Measurements from ENCODE around the gene GALNT17. TPM values are rescaled to one million over a fixed set of nuclear protein-coding genes. Genes with fewer than 3 reads are reported as not detected.

GALNT17 gene
- total and polyA plus RNA-seq, 12 donors: 15.1 to 87.0 (median 55.4) TPM

GRCh38 chr7:71541707-71542353, 409.9 kb downstream of the GALNT17 start:
- Histone ChIP-seq H3K27me3 (no peaks in the 10 kb centered on the region), H3K36me3 (no peaks in the 10 kb centered on the region), H3K27ac (no peak overlapping the region), H3K4me3 (no peak overlapping the region), H3K4me1 (no peaks in the 10 kb centered on the region), H3K9me3 (no peaks in the 10 kb centered on the region)
- TF ChIP-seq CTCF (IDR thresholded peaks at IDR 0.05): no peak
- DNase-seq: no peak
- intact Hi-C loops (cut with DNase I): no loop called here
- ATAC-seq: no peak
- WGBS, 2 donors: 87 to 88% methylated on average over 11 of the region's 11 CpGs

- Histone ChIP-seq H3K9me3 (no peaks in the 10 kb centered on the region), H3K36me3 (no peaks in the 10 kb centered on the region), H3K4me1 (no peaks in the 10 kb centered on the region), H3K27ac (no peak overlapping the region), H3K27me3 (no peaks in the 10 kb centered on the region), H3K4me3 (no peak overlapping the region)
- no peak for DNase-seq
- WGBS, 2 donors: 18 to 22% methylated on average over 5 of the region's 5 CpGs
- ATAC-seq: no peak
- no peak for TF ChIP-seq CTCF (IDR thresholded peaks at IDR 0.05)
- intact Hi-C loops (cut with DNase I): no loop called here
Observed at GRCh38 chr7:71543396-71543795, 411.5 kb downstream of the GALNT17 start.

- Histone ChIP-seq H3K27ac (no peak overlapping the region), H3K27me3 (no peaks in the 10 kb centered on the region), H3K4me1 (no peaks in the 10 kb centered on the region), H3K9me3 (no peaks in the 10 kb centered on the region), H3K36me3 (no peaks in the 10 kb centered on the region), H3K4me3 (no peak overlapping the region)
- DNase-seq (no peak), ATAC-seq (no peak)
- 60 to 74% methylated on average over 5 of the region's 5 CpGs for WGBS, 2 donors
- no peak for TF ChIP-seq CTCF (IDR thresholded peaks at IDR 0.05)
- intact Hi-C loops (cut with DNase I): no loop called here
Observed at GRCh38 chr7:71544816-71545215, 412.9 kb downstream of the GALNT17 start.

- Histone ChIP-seq H3K4me1 (no peaks in the 10 kb centered on the region), H3K4me3 (no peak overlapping the region), H3K27me3 (no peaks in the 10 kb centered on the region), H3K9me3 (peaks cover 0 to 13% (median 0%) of the 10 kb centered on the region in 11 donors), H3K36me3 (no peaks in the 10 kb centered on the region), H3K27ac (no peak overlapping the region)
- ATAC-seq (no peak), DNase-seq (no peak)
- WGBS, 2 donors: 85 to 91% methylated on average over 6 of the region's 6 CpGs
- TF ChIP-seq CTCF (IDR thresholded peaks at IDR 0.05): no peak
- intact Hi-C loops (cut with DNase I): no loop called here
Observed at GRCh38 chr7:71547426-71547825, 415.5 kb downstream of the GALNT17 start.
